Sigmoid colon (tissue), 7 donors: ENCODE results near the gene HAT1. TPM values are rescaled to one million over a fixed set of nuclear protein-coding genes. Genes with fewer than 3 reads are reported as not detected.

Source experiments
- DNase-seq: peaks from one replicate; pipeline ENCODE4 v3.0.0-alpha.2; 2019
- H3K27ac ChIP-seq, 4 donors: fragments of 200-600 bp; sonication (generic); one replicate each; pipeline ENCODE4 v1.5.1; 2016 to 2019; ENCODE audit warnings: mild to moderate bottlenecking in 1 of 4
- H3K27me3 ChIP-seq, 3 donors: fragments of 200-600 bp; sonication (generic); one replicate each; pipeline ENCODE4 v1.5.1; 2019; ENCODE audit warnings: mild to moderate bottlenecking in 1 of 3
- H3K36me3 ChIP-seq, 4 donors: fragments of 200-600 bp; sonication (generic); one replicate each; pipeline ENCODE4 v1.5.1; 2016 to 2019
- H3K4me1 ChIP-seq, 4 donors: fragments of 200-600 bp; sonication (generic); one replicate each; pipeline ENCODE4 v1.5.1; 2017 to 2019
- H3K4me3 ChIP-seq, 4 donors: fragments of 200-600 bp; sonication (generic); one replicate each; pipeline ENCODE4 v1.5.1; 2017 to 2019; ENCODE audit warnings: mild to moderate bottlenecking in 2 of 4, moderate library complexity in 1 of 4
- H3K9me3 ChIP-seq, 4 donors: fragments of 200-600 bp in 3 of 4; sonication (generic) in 3 of 4; one replicate each; pipeline versions ENCODE4 v1.5.1 to v1.6.1; 2013 to 2019
- EP300 ChIP-seq, 4 donors: sonication (generic); formaldehyde crosslinking; IDR thresholded peaks; one replicate each; pipeline ENCODE4 v1.6.1; 2017; ENCODE audit warnings: antibody characterized with exemption in 4 of 4
- POLR2A ChIP-seq, 2 donors: fragments of 450-650 bp; IDR thresholded peaks; one replicate each; pipeline ENCODE4 v1.6.1; 2016; ENCODE audit warnings: antibody characterized with exemption in 2 of 2, mild to moderate bottlenecking in 2 of 2, moderate library complexity in 2 of 2
- POLR2AphosphoS5 ChIP-seq, 4 donors: sonication (generic); formaldehyde crosslinking; IDR thresholded peaks; one replicate each; pipeline ENCODE4 v1.6.1; 2017; ENCODE audit warnings: antibody characterized with exemption in 4 of 4
- WGBS, 2 donors: extraction: QIAGEN DNeasy Blood & Tissue Kit; methylation state at CpG; one replicate each; pipeline ENCODE4 v1.1.7; 2013; 5-methylcytosine and 5-hydroxymethylcytosine counted together
- intact Hi-C: fragments of 100-400 bp; cut with DNase I; formaldehyde crosslinking; loops from one replicate; pipeline ENCODE4 v1.15.1; 2023
- polyA plus RNA-seq, 3 donors: library from polyadenylated mRNA; stranded (reverse); fragments of 200-250 nt; gene quantifications; one replicate each; pipeline ENCODE4 v1.2.3, GENCODE V29; 2013
- total RNA-seq, 4 donors: library from RNA; depleted of rRNA; stranded (reverse); fragments of >200 nt; gene quantifications; one replicate each; pipeline ENCODE4 v1.1.0, GENCODE V29; 2016
- TF ChIP-seq, protein P1 (sequence below), 4 experiments: fragments of 450-650 bp in 3 of 4; fragments of 200-600 bp in 1 of 4; IDR thresholded peaks; one replicate each; pipeline ENCODE4 v1.5.1; 2016 to 2019; ENCODE audit warnings: antibody characterized with exemption in 4 of 4, mild to moderate bottlenecking in 3 of 4, moderate library complexity in 2 of 4
- donor health status: healthy with polysubstance abuse.
- donor health status: Bipolar disorder and iron deficiency.
- donor health status: healthy.

The HAT1 gene
- total and polyA plus RNA-seq, 7 donors, result 25.5 to 41.0 (median 34.0) TPM

DNA sequence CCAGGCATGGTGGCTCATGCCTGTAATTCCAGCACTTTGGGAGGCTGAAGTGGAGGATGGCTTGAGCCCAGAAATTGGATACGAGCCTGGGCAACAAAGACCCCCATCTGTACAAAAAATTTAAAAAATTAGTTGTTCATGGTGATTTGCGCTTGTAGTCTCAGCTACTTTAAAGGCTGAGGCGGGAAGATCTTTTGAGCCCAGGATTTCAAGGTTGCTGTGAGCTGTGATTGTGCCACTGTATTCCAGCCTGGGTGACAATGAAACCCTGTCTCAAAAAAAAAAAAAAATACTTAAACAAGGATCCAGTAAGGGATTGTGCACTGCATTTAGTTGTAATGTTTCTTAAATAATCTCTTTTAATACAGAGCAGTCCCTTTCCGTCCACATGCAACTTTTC lies 21.6 kb downstream of the HAT1 start:
- intact Hi-C loops, result no loop called here
- DNase-seq, result no peak
- H3K27ac ChIP-seq, result no peak overlapping the region
- TF ChIP-seq POLR2AphosphoS5 (IDR thresholded peaks at IDR 0.05) (no peak), EP300 (IDR thresholded peaks at IDR 0.05) (no peak), POLR2A (IDR thresholded peaks at IDR 0.05) (no peak)
- TF ChIP-seq, protein P1, sequence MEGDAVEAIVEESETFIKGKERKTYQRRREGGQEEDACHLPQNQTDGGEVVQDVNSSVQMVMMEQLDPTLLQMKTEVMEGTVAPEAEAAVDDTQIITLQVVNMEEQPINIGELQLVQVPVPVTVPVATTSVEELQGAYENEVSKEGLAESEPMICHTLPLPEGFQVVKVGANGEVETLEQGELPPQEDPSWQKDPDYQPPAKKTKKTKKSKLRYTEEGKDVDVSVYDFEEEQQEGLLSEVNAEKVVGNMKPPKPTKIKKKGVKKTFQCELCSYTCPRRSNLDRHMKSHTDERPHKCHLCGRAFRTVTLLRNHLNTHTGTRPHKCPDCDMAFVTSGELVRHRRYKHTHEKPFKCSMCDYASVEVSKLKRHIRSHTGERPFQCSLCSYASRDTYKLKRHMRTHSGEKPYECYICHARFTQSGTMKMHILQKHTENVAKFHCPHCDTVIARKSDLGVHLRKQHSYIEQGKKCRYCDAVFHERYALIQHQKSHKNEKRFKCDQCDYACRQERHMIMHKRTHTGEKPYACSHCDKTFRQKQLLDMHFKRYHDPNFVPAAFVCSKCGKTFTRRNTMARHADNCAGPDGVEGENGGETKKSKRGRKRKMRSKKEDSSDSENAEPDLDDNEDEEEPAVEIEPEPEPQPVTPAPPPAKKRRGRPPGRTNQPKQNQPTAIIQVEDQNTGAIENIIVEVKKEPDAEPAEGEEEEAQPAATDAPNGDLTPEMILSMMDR (IDR thresholded peaks at IDR 0.05), result no peak
- H3K9me3 ChIP-seq, result no peaks in the 10 kb centered on the region
- no peak overlapping the region for H3K4me3 ChIP-seq
- no peaks in the 10 kb centered on the region for H3K4me1 ChIP-seq
- H3K36me3 ChIP-seq, result peaks cover 0 to 16% (median 0%) of the 10 kb centered on the region in 4 donors
- no peaks in the 10 kb centered on the region for H3K27me3 ChIP-seq
- WGBS, 2 donors, result 95% methylated on average over 4 of the region's 4 CpGs

DNA sequence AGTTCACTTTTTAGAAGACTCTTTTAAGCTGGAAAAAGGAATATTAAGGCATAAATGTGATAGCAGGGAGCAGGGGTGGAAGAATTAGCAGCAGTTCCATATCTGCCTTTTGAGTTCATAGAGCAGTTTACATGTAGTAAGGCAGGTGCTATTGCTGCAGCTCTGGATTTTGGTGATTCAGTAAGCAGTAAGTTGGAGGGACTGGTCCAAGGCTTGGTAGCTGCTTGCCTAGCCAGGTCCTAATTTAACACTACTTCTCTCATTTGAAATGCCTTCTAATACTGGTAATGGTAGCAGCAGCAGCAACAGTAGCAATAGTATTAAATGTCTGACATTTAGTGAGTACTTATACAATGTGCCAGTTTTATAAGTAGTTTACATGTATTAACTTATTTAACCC lies 30.0 kb downstream of the HAT1 start:
- no peak for TF ChIP-seq POLR2A (IDR thresholded peaks at IDR 0.05)
- Histone ChIP-seq H3K27ac (no peak overlapping the region), H3K4me1 (peaks cover 0 to 3% (median 0%) of the 10 kb centered on the region in 4 donors), H3K27me3 (no peaks in the 10 kb centered on the region), H3K36me3 (peaks cover 0 to 15% (median 0%) of the 10 kb centered on the region in 4 donors), H3K9me3 (no peaks in the 10 kb centered on the region), H3K4me3 (no peak overlapping the region)
- DNase-seq, result no peak
- intact Hi-C loops, result no loop called here

DNA sequence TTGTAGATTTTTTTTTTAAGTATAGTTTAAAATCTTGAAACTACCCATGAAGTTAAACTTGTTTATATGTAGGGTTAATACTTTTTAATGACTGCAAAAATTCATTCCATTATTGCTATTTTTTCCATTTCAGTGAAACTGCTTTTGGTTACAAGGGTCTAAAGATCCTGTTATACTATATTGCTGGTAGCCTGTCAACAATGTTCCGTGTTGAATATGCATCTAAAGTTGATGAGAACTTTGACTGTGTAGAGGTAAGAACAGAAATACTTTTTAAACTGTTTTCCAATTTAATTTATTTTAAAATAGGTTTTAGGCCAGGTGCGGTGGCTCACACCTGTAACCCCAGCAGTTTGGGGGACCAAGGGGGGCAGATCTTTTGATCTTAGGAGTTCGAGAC lies 30.5 kb downstream of the HAT1 start:
- Histone ChIP-seq H3K36me3 (peaks cover 0 to 12% (median 0%) of the 10 kb centered on the region in 4 donors), H3K27me3 (no peaks in the 10 kb centered on the region), H3K27ac (no peak overlapping the region), H3K9me3 (no peaks in the 10 kb centered on the region), H3K4me1 (peaks cover 0 to 3% (median 0%) of the 10 kb centered on the region in 4 donors), H3K4me3 (no peak overlapping the region)
- intact Hi-C loops, result no loop called here
- 96 to 98% methylated on average over 3 of the region's 3 CpGs for WGBS, 2 donors
- TF ChIP-seq EP300 (IDR thresholded peaks at IDR 0.05) (no peak), POLR2A (IDR thresholded peaks at IDR 0.05) (no peak), POLR2AphosphoS5 (IDR thresholded peaks at IDR 0.05) (no peak)
- TF ChIP-seq, protein P1 (IDR thresholded peaks at IDR 0.05), result no peak
- DNase-seq, result no peak

DNA sequence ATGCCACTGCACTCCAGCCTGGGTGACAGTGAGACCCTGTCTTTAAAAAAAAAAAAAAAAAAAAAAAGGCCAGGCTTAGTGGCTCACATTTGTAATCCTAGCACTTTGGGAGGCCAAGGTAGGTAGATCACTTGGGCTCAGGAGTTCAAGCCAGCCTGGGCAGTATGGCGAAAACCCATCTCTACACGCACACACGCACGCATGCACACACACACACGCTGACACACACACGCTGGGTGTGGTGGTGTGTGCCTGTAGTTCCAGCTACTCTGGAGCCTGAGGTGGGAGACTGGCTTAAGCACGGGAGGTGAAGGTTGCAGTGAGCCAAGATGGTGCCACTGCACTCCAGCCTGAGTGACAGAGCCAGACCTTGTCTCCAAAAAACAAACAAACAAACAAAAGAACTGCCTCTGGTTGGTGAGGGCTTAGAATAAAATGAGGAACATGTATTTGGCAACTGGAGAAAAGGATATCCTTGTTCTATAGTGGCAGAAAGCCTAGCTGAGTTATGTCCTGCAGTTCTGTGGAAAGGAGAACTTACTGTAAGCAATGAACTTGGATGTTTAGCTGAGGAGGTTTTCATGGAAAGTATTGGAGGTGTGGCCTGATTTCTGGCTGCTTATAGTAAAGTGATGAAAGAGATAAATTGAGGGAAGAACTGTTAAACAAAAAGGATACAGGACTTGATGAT lies 34.0 kb downstream of the HAT1 start:
- 94 to 95% methylated on average over 7 of the region's 7 CpGs for WGBS, 2 donors
- H3K27ac ChIP-seq, result no peak overlapping the region

DNA sequence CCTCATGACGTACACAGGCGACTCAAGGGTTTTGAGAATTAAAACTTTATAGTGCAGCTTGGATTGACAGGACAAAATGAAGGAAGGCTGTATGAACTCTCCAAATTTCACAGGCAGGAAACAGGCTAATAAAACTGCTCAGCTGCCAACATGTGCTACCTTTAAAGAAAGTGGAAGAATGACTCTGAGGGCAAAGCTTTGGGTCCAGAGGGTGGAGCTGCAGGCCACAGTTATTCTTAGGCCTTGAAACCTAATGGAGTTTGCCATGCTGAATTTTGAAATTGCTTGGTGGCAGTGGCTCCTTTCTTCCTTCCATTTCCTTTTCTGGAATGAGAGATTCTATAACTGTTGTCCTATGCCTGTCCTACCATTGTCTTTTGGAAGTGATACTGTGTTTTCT lies 34.8 kb downstream of the HAT1 start:
- H3K36me3 ChIP-seq, result peaks cover 0 to 6% (median 0%) of the 10 kb centered on the region in 4 donors
- no peaks in the 10 kb centered on the region for H3K9me3 ChIP-seq
- intact Hi-C loops, result no loop called here
- no peak for DNase-seq
- TF ChIP-seq, protein P1 (IDR thresholded peaks at IDR 0.05), result no peak
- TF ChIP-seq POLR2AphosphoS5 (IDR thresholded peaks at IDR 0.05), result no peak
- TF ChIP-seq EP300 (IDR thresholded peaks at IDR 0.05), result no peak
- TF ChIP-seq POLR2A (IDR thresholded peaks at IDR 0.05), result no peak
- H3K27ac ChIP-seq, result no peak overlapping the region
- no peaks in the 10 kb centered on the region for H3K27me3 ChIP-seq
- peaks cover 0 to 19% (median 12%) of the 10 kb centered on the region in 4 donors for H3K4me1 ChIP-seq
- no peak overlapping the region for H3K4me3 ChIP-seq
- 98% methylated on average over 2 of the region's 2 CpGs for WGBS, 2 donors

More for the DNA sequence above, 34.0 kb downstream of the HAT1 start:
- no peaks in the 10 kb centered on the region for H3K9me3 ChIP-seq
- TF ChIP-seq, protein P1 (IDR thresholded peaks at IDR 0.05), result no peak
- TF ChIP-seq EP300 (IDR thresholded peaks at IDR 0.05) (no peak), POLR2AphosphoS5 (IDR thresholded peaks at IDR 0.05) (no peak), POLR2A (IDR thresholded peaks at IDR 0.05) (no peak)
- intact Hi-C loops, result no loop called here
- peaks cover 0 to 6% (median 0%) of the 10 kb centered on the region in 4 donors for H3K36me3 ChIP-seq
- H3K27me3 ChIP-seq, result no peaks in the 10 kb centered on the region
- DNase-seq, result no peak
- H3K4me3 ChIP-seq, result no peak overlapping the region
- peaks cover 0 to 19% (median 12%) of the 10 kb centered on the region in 4 donors for H3K4me1 ChIP-seq
